Thoracic aorta (tissue), 2 donors: ENCODE results near the gene DNAH8. TPM values are rescaled to one million over a fixed set of nuclear protein-coding genes. Genes with fewer than 3 reads are reported as not detected.

ENCODE experiments used
- ATAC-seq: fragments of 150-250 bp; one replicate; pipeline ENCODE4 v1.8.0; 2017; ENCODE audit warnings: low read depth; ENCODE audit not compliant: insufficient number of reproducible peaks, low FRiP score
- DNase-seq: peaks from one replicate; pipeline ENCODE4 v3.0.0-alpha.2; 2020; ENCODE audit warnings: low spot score
- H3K27ac ChIP-seq, 2 donors: fragments of 200-600 bp; sonication (generic); 1 replicate in 1 of 2; 2 replicates in 1 of 2; pipeline ENCODE4 v1.5.1; 2016; ENCODE audit warnings: mild to moderate bottlenecking in 2 of 2, moderate library complexity in 2 of 2
- H3K27me3 ChIP-seq: fragments of 200-600 bp; sonication (generic); replicated peaks from 2 replicates; pipeline ENCODE4 v1.6.0; 2016; ENCODE audit warnings: mild to moderate bottlenecking; ENCODE audit not compliant: insufficient read depth
- H3K36me3 ChIP-seq: fragments of 200-600 bp; sonication (generic); one replicate; pipeline ENCODE4 v1.5.1; 2016
- H3K4me1 ChIP-seq, 2 donors: fragments of 200-600 bp; sonication (generic); 1 replicate in 1 of 2; 2 replicates in 1 of 2; pipeline versions ENCODE4 v1.5.1 to v1.6.0; 2016; ENCODE audit warnings: low read depth in 2 of 2, mild to moderate bottlenecking in 1 of 2; ENCODE audit not compliant: control insufficient read depth in 1 of 2
- H3K4me3 ChIP-seq: fragments of 200-600 bp; sonication (generic); 2 replicates; pipeline ENCODE4 v1.5.1; 2016; ENCODE audit warnings: mild to moderate bottlenecking
- H3K9me3 ChIP-seq: fragments of 200-600 bp; sonication (generic); 2 replicates; pipeline ENCODE4 v1.5.1; 2016
- total RNA-seq, 2 donors: library from RNA; depleted of rRNA; stranded (reverse); fragments of >200 nt; gene quantifications; one replicate each; pipeline versions ENCODE4 v1.1.0 to v1.2.3, GENCODE V29; 2016
- TF ChIP-seq, protein P1 (sequence below): fragments of 200-600 bp; sonication (generic); IDR thresholded peaks from one replicate; pipeline ENCODE4 v1.5.1; 2019; ENCODE audit warnings: antibody characterized with exemption

Gene DNAH8
- total RNA-seq, 2 donors from 2014 or later: 0.14 TPM; not detected in 1

DNA sequence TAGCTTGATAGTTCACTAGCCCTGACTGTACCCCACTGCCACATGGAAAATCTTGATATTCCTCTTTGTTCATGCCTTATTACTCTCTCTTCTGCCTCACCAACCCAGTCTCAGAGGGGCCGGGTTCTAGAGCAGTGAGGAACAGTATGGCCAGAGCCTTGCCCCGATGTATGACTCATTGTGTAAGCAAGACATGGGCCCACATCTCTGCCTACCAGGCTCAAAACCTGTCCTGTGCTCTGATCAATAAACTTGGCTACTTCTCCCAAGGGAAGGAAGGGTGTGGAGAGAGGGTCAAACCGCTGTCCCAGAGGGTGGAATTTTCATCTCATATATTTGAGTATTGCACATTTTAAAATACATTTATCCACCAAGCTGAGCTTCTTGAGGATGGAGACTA is 91.7 kb downstream of the DNAH8 start:
- H3K9me3 ChIP-seq: no peaks in the 10 kb centered on the region
- H3K27me3 ChIP-seq: no peaks in the 10 kb centered on the region
- no peak for DNase-seq
- no peak overlapping the region for H3K27ac ChIP-seq
- TF ChIP-seq, protein P1, sequence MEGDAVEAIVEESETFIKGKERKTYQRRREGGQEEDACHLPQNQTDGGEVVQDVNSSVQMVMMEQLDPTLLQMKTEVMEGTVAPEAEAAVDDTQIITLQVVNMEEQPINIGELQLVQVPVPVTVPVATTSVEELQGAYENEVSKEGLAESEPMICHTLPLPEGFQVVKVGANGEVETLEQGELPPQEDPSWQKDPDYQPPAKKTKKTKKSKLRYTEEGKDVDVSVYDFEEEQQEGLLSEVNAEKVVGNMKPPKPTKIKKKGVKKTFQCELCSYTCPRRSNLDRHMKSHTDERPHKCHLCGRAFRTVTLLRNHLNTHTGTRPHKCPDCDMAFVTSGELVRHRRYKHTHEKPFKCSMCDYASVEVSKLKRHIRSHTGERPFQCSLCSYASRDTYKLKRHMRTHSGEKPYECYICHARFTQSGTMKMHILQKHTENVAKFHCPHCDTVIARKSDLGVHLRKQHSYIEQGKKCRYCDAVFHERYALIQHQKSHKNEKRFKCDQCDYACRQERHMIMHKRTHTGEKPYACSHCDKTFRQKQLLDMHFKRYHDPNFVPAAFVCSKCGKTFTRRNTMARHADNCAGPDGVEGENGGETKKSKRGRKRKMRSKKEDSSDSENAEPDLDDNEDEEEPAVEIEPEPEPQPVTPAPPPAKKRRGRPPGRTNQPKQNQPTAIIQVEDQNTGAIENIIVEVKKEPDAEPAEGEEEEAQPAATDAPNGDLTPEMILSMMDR: no peak
- no peak overlapping the region for H3K4me3 ChIP-seq
- no peak for ATAC-seq
- H3K4me1 ChIP-seq: no peaks in the 10 kb centered on the region
- H3K36me3 ChIP-seq: no peaks in the 10 kb centered on the region

DNA sequence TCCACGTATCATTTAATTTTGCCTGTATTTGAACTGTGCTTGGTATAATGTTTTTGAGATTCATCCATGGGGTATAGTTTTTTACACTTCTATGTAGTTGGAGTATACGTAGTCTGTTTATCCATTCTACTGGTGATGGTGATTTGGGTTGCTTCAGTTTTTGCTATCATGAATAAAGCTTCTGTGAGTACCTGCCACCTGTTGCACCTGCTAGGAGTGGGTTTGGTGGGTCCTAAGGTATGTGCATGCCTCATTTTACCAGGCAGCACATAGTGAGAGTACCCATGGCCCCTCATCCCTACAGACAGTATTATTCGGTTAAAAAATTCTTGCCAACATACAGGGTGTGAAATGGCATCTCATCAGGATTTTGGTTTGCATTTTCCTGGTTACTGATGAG is 92.9 kb downstream of the DNAH8 start:
- ATAC-seq (no peak), DNase-seq (no peak)
- Histone ChIP-seq H3K36me3 (no peaks in the 10 kb centered on the region), H3K27ac (no peak overlapping the region), H3K27me3 (no peaks in the 10 kb centered on the region), H3K4me3 (no peak overlapping the region), H3K4me1 (no peaks in the 10 kb centered on the region), H3K9me3 (no peaks in the 10 kb centered on the region)
- TF ChIP-seq, protein P1: no peak

DNA sequence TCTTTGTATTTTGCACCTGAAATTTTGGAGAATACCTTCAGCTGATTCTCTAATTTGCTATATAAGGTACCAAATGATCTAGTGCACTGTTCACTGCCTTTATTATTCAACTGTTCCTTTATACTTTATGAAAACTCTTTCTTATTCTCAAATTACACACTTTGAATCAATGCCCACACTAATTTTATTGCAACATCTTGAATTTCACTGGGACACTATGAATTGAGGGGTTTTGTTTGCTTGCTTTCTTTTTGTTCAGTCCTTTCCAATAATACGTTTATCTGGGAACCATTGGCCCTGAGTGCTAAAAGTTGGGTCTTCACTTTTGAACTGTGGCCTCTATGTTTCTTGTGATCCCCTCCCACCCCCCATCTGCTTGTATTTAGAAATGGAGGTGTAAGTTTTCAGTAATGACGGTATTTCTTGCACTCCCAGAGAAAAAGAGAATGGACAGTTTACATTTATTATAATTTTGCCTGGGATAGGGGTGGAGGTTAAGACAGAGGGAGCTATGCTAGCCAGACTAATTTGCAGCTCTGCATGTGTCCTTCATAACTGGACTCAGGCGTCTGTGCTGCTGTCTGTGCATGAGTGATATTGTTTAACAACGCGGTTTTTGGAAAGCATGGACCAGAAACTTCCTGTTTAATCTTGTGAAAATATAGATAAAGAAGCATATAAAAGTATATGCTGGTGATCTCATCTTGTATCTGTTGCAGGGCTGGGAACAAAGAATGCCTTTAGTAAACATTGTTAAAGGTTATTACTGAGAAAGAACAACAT is 98.1 kb downstream of the DNAH8 start:
- Histone ChIP-seq H3K36me3 (no peaks in the 10 kb centered on the region), H3K27ac (no peak overlapping the region), H3K4me1 (no peaks in the 10 kb centered on the region), H3K4me3 (no peak overlapping the region), H3K9me3 (no peaks in the 10 kb centered on the region), H3K27me3 (no peaks in the 10 kb centered on the region)
- TF ChIP-seq, protein P1: no peak
- ATAC-seq (no peak), DNase-seq (no peak)

DNA sequence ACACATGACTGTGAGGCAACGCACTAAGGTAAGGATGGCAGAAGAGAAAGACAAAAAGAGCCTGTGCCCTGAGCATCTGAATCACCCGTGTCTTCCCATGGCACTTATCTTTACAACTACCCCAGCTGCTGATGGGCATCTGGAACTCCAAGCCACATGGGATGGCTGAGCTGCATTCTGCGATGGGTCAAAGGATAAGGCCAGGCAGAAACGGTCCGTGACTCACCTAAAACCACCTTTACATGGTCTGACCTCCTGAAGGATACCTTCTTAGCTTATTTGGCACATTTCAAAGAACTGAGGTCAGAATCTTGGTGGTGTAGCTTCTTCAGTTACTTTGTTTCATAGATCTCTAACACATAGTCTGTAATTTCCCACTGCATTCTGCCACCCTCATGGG is 99.7 kb downstream of the DNAH8 start:
- Histone ChIP-seq H3K9me3 (no peaks in the 10 kb centered on the region), H3K27ac (no peak overlapping the region), H3K4me3 (no peak overlapping the region), H3K4me1 (no peaks in the 10 kb centered on the region), H3K27me3 (no peaks in the 10 kb centered on the region), H3K36me3 (no peaks in the 10 kb centered on the region)
- no peak for ATAC-seq
- DNase-seq: no peak
- TF ChIP-seq, protein P1: no peak

DNA sequence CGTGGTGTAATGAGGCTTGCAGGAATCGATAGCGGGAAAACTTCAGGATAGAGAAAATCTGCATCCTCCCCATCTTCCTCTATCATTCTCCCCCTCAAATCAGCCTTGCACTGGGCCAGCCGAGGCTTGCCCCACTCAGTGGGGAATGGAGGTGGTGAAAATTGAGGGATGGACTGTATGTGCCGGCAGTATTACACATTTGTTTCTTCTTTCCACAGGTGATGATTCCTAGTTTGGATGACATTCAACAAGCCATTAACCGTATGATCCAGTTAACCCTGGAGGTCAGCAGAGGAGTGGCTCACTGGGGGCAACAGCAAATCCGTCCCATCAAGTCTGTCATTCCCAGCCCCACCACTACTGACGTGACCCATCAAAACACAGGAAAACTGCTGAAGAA is 100.1 kb downstream of the DNAH8 start:
- DNase-seq: no peak
- no peak for ATAC-seq
- Histone ChIP-seq H3K9me3 (no peaks in the 10 kb centered on the region), H3K36me3 (no peaks in the 10 kb centered on the region), H3K27me3 (no peaks in the 10 kb centered on the region), H3K4me1 (no peaks in the 10 kb centered on the region), H3K27ac (no peak overlapping the region), H3K4me3 (no peak overlapping the region)
- TF ChIP-seq, protein P1: no peak
